ENCODE data around the gene ADAMTS2. TPM values are rescaled to one million over a fixed set of nuclear protein-coding genes. Genes with fewer than 3 reads are reported as not detected.

ADAMTS2 gene
- total RNA-seq, 1 donor from 2014 or later = 18.8 TPM

DNA sequence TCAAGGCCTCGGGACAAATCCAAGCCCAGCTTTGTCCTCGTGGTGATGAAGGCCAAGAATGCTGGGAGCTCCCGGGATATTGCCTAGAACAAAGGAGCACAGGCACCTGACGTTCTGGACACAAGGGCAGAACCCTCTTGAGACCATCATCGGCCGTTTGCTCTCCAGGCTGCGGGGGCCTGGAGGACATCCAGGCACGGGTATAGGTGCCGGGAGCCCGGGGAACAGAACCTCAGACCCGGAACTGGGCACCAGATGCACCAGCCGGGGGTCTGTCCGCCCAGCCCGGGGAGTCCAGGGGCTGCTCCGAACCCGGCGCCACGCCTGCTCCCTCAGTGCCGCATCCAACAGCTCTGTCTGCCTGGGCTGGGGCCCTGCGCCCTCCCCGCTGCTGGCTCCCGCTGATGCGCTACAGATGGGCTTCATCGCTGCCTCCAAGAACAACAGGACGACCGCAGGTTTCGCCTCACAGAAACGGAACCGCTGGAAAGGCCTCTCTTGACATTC, 88.0 kb downstream of the ADAMTS2 start:
- Histone ChIP-seq H3K9ac (ENCODE audit: low read length) (no peak overlapping the region), H3K4me1 (ENCODE audit: insufficient read depth, low read length) (peaks cover 3% of the 10 kb centered on the region)
- H3K9me3 Mint-ChIP-seq (ENCODE audit: unreplicated experiment) = peaks cover 7% of the 10 kb centered on the region

DNA sequence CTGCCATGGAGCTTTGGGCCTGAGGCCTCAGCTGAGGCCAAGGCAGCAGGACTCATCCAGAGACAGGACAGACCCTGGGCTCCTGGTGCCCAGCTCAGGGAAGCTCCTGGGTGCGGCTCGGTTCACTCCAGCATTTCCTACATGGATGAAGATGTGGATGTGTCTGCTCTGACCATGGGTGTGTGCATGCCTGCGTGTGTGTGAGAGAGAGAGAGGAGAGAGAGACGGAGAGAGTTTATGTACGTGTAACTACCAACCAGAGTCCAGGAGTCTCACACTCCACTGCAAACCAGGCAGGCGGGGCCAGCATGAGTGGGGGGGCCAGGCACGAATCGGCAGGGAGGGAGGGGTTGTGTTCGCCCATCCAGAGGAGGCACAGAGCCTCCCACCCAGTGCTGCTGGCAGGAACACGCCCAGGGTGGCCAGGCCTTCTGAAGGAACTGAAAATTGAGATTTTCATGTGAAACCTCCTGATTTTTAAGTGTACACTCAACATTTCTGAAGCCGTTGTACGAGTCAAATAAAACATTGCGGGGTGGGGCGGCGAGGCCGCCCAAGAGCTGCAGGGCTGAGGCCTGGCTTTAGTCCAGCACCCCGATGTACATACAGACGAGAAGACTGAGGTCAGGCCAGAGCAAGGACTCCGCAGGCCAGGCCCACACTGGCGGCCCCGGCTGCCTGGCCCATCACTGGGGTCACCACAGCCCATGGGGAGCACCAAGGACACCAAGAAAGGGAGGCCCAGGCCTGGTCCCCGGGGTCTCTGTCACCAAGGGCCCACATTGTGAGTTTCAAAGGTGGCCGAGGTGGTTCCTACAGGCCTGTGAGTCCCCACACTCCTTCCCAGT, 88.7 kb downstream of the ADAMTS2 start:
- H3K36me3 Mint-ChIP-seq (ENCODE audit: low read depth, unreplicated experiment) = peaks cover 10% of the 10 kb centered on the region
- FAIRE-seq = no peak

More for the DNA sequence above, 88.0 kb downstream of the ADAMTS2 start:
- Histone ChIP-seq H3K9me3 (ENCODE audit: insufficient read depth, low read depth, low read length) (no peaks in the 10 kb centered on the region), H3K27me3 (ENCODE audit: insufficient read depth, low read length) (no peaks in the 10 kb centered on the region), H3K79me2 (ENCODE audit: insufficient read depth, low read length) (no peaks in the 10 kb centered on the region), H3K27ac (ENCODE audit: low read depth, low read length) (no peak overlapping the region), H3K4me2 (ENCODE audit: low read length) (no peak overlapping the region), H2AFZ (ENCODE audit: low read depth, low read length) (no peak overlapping the region), H3K4me3 (ENCODE audit: insufficient read depth, low read depth, low read length) (no peak overlapping the region), H4K20me1 (ENCODE audit: insufficient read depth, low read length) (no peaks in the 10 kb centered on the region), H3K36me3 (ENCODE audit: insufficient read depth, low read length) (no peaks in the 10 kb centered on the region)
- Mint-ChIP-seq H3K4me3 (ENCODE audit: unreplicated experiment) (no peak overlapping the region), H3K27me3 (ENCODE audit: low read depth, unreplicated experiment) (peaks cover 4% of the 10 kb centered on the region), H3K4me1 (ENCODE audit: low read depth, unreplicated experiment) (no peaks in the 10 kb centered on the region), H3K27ac (ENCODE audit: unreplicated experiment) (no peak overlapping the region), H3K36me3 (ENCODE audit: low read depth, unreplicated experiment) (peaks cover 10% of the 10 kb centered on the region)
- no peak for TF ChIP-seq EZH2 (IDR thresholded peaks at IDR 0.05; ENCODE audit: insufficient read depth, low read length)
- TF ChIP-seq, protein P1, sequence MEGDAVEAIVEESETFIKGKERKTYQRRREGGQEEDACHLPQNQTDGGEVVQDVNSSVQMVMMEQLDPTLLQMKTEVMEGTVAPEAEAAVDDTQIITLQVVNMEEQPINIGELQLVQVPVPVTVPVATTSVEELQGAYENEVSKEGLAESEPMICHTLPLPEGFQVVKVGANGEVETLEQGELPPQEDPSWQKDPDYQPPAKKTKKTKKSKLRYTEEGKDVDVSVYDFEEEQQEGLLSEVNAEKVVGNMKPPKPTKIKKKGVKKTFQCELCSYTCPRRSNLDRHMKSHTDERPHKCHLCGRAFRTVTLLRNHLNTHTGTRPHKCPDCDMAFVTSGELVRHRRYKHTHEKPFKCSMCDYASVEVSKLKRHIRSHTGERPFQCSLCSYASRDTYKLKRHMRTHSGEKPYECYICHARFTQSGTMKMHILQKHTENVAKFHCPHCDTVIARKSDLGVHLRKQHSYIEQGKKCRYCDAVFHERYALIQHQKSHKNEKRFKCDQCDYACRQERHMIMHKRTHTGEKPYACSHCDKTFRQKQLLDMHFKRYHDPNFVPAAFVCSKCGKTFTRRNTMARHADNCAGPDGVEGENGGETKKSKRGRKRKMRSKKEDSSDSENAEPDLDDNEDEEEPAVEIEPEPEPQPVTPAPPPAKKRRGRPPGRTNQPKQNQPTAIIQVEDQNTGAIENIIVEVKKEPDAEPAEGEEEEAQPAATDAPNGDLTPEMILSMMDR (IDR thresholded peaks at IDR 0.05; ENCODE audit: insufficient read depth, low read depth, low read length) = no peak
- DNase-seq (ENCODE audit: low read depth) (no peak), FAIRE-seq (no peak)

More for the DNA sequence above, 88.7 kb downstream of the ADAMTS2 start:
- Mint-ChIP-seq H3K4me3 (ENCODE audit: unreplicated experiment) (no peak overlapping the region), H3K9me3 (ENCODE audit: unreplicated experiment) (peaks cover 7% of the 10 kb centered on the region), H3K27me3 (ENCODE audit: low read depth, unreplicated experiment) (peaks cover 3% of the 10 kb centered on the region), H3K4me1 (ENCODE audit: low read depth, unreplicated experiment) (no peaks in the 10 kb centered on the region), H3K27ac (ENCODE audit: unreplicated experiment) (no peak overlapping the region)
- H3K9ac ChIP-seq (ENCODE audit: low read length) = no peak overlapping the region
- H3K9me3 ChIP-seq (ENCODE audit: insufficient read depth, low read depth, low read length) = no peaks in the 10 kb centered on the region
- H3K4me1 ChIP-seq (ENCODE audit: insufficient read depth, low read length) = peaks cover 3% of the 10 kb centered on the region
- no peak for DNase-seq (ENCODE audit: low read depth)
- H2AFZ ChIP-seq (ENCODE audit: low read depth, low read length) = no peak overlapping the region
- H3K36me3 ChIP-seq (ENCODE audit: insufficient read depth, low read length) = no peaks in the 10 kb centered on the region
- H3K27me3 ChIP-seq (ENCODE audit: insufficient read depth, low read length) = no peaks in the 10 kb centered on the region
- TF ChIP-seq EZH2 (IDR thresholded peaks at IDR 0.05; ENCODE audit: insufficient read depth, low read length) = no peak
- TF ChIP-seq, protein P1 (IDR thresholded peaks at IDR 0.05; ENCODE audit: insufficient read depth, low read depth, low read length) = no peak
- no peaks in the 10 kb centered on the region for H4K20me1 ChIP-seq (ENCODE audit: insufficient read depth, low read length)
- no peak overlapping the region for H3K4me2 ChIP-seq (ENCODE audit: low read length)
- no peak overlapping the region for H3K27ac ChIP-seq (ENCODE audit: low read depth, low read length)
- H3K4me3 ChIP-seq (ENCODE audit: insufficient read depth, low read depth, low read length) = no peak overlapping the region
- H3K79me2 ChIP-seq (ENCODE audit: insufficient read depth, low read length) = no peaks in the 10 kb centered on the region

Data from astrocyte (in vitro differentiated cells and primary cell).